ENCODE measurements around the gene KIF16B. TPM values are rescaled to one million over a fixed set of nuclear protein-coding genes. Genes with fewer than 3 reads are reported as not detected.

The KIF16B gene
- total and polyA plus RNA-seq, 2 donors (not counting 3 experiments of a cell fraction or from before 2014, with no cell fraction given), result 2.9 to 8.8 TPM

- no TSS peak for BruUV-seq (replicated peaks)
- TF ChIP-seq FOS (IDR thresholded peaks at IDR 0.05; ENCODE audit: borderline replicate concordance, insufficient read depth, low read length) (no peak), CTCF (IDR thresholded peaks at IDR 0.05; ENCODE audit: extremely low read depth in 1 of 2, insufficient read depth in 1 of 2, low read depth in 1 of 2, low read length in 2 of 2) (no peak), MYC (IDR thresholded peaks at IDR 0.05; ENCODE audit: low read depth, low read length) (no peak), GATA2 (IDR thresholded peaks at IDR 0.05; ENCODE audit: insufficient read depth, insufficient read length, low read depth, low read length) (no peak), POLR2AphosphoS5 (IDR thresholded peaks at IDR 0.05; ENCODE audit: insufficient read depth, low read depth, low read length) (no peak), POLR2A (IDR thresholded peaks at IDR 0.05; ENCODE audit: low read depth, low read length) (no peak), JUN (IDR thresholded peaks at IDR 0.05; ENCODE audit: borderline replicate concordance, insufficient read depth, insufficient read length, low read depth) (no peak), EZH2 (IDR thresholded peaks at IDR 0.05; ENCODE audit: borderline replicate concordance, low read depth, low read length, severe bottlenecking) (no peak), MAX (IDR thresholded peaks at IDR 0.05; ENCODE audit: insufficient read depth, insufficient read length) (no peak)
- POLR2A ChIA-PET, result no interaction called here
Measured at GRCh38 chr20:16412906-16413305, 160.3 kb downstream of the KIF16B start.

More at GRCh38 chr20:16412906-16413305, 160.3 kb downstream of the KIF16B start:
- H2AFZ ChIP-seq (ENCODE audit: low read depth, low read length), result no peak overlapping the region
- CTCF ChIA-PET, result no interaction called here
- no peaks in the 10 kb centered on the region for H3K9me1 ChIP-seq (replicated peaks; ENCODE audit: control insufficient read depth, extremely low read depth, insufficient read depth, low read length)
- DNase-seq (ENCODE audit: low read depth, low spot score), result no peak
- H4K20me1 ChIP-seq (replicated peaks; ENCODE audit: control insufficient read depth, extremely low read depth, insufficient read depth, low read length), result no peaks in the 10 kb centered on the region
- intact Hi-C loops (cut with micrococcal nuclease), result no loop called here
- no peaks in the 10 kb centered on the region for H3K4me1 ChIP-seq (ENCODE audit: control insufficient read depth, extremely low read depth, insufficient read depth, low read length)
- H3K27me3 ChIP-seq (ENCODE audit: control insufficient read depth in 2 of 2, insufficient read depth in 2 of 2, low read length in 2 of 2), result no peaks in the 10 kb centered on the region
- dilution Hi-C loops (cut with MboI; ENCODE audit: extremely low pct_ligation_motif_present, low sequenced_read_pairs), result no loop called here
- H3K79me2 ChIP-seq (ENCODE audit: control insufficient read depth, insufficient read depth, low read length), result no peaks in the 10 kb centered on the region
- no peak for FAIRE-seq
- H3K9me3 ChIP-seq (replicated peaks; ENCODE audit: control insufficient read depth, insufficient read depth, low read length), result no peaks in the 10 kb centered on the region
- H3K9ac ChIP-seq (replicated peaks; ENCODE audit: extremely low read depth, insufficient read depth, low read length), result no peak overlapping the region
- no peaks in the 10 kb centered on the region for H3K36me3 ChIP-seq (ENCODE audit: control insufficient read depth in 2 of 2, extremely low read depth in 1 of 2, insufficient read depth in 2 of 2, low read length in 2 of 2)
- H3K27ac ChIP-seq (ENCODE audit: insufficient read depth, low read depth, low read length), result no peak overlapping the region
- no peak overlapping the region for H3K4me2 ChIP-seq (ENCODE audit: insufficient read depth, low read length)
- H3K4me3 ChIP-seq (replicated peaks in 1 of 3; ENCODE audit: insufficient read depth in 1 of 3, low read depth in 1 of 3, low read length in 3 of 3), result no peak overlapping the region
